Endometrium (tissue), 2 donors: ENCODE measurements around the gene DRD4.
"Not testable (repeated sequence)": the region's sequence is repeated elsewhere in the genome, so short reads cannot be mapped to it uniquely, and the experiment has no call there.

Source experiments
- FAIRE-seq: peaks from 2 replicates; lab custom pipeline; 2012; peaks lifted over from hg19 to GRCh38; lab: Jason Lieb, UNC
- donor health status: control.
- donor health status: control.

DRD4 gene

GRCh38 chr11:645536-645935 lies 8.5 kb downstream of the DRD4 start:
- no peak for FAIRE-seq

- no peak for FAIRE-seq
Observed at GRCh38 chr11:646214-646613, 9.1 kb downstream of the DRD4 start.

- not testable (repeated sequence) for FAIRE-seq
Observed at GRCh38 chr11:647672-648158, 10.6 kb downstream of the DRD4 start.

- FAIRE-seq: no peak
Observed at GRCh38 chr11:650482-650881, 13.4 kb downstream of the DRD4 start.

- not testable (repeated sequence) for FAIRE-seq
Observed at GRCh38 chr11:653136-653535, 16.1 kb downstream of the DRD4 start.

- no peak for FAIRE-seq
Observed at GRCh38 chr11:653837-654236, 16.8 kb downstream of the DRD4 start.

- FAIRE-seq: not testable (repeated sequence)
Observed at GRCh38 chr11:654444-654843, 17.4 kb downstream of the DRD4 start.

GRCh38 chr11:655036-655726 lies 18.1 kb downstream of the DRD4 start:
- FAIRE-seq: no peak

GRCh38 chr11:656426-656825 lies 19.4 kb downstream of the DRD4 start:
- no peak for FAIRE-seq

- no peak for FAIRE-seq
Observed at GRCh38 chr11:656866-657265, 19.8 kb downstream of the DRD4 start.

GRCh38 chr11:657691-658126 lies 20.6 kb downstream of the DRD4 start:
- no peak for FAIRE-seq

- no peak for FAIRE-seq
Observed at GRCh38 chr11:659532-660085, 22.5 kb downstream of the DRD4 start.

- FAIRE-seq: no peak
Observed at GRCh38 chr11:660281-660680, 23.2 kb downstream of the DRD4 start.

- no peak for FAIRE-seq
Observed at GRCh38 chr11:660681-661444, 23.8 kb downstream of the DRD4 start.

- FAIRE-seq: no peak
Observed at GRCh38 chr11:662689-663274, 25.7 kb downstream of the DRD4 start.

GRCh38 chr11:665062-665703 lies 28.1 kb downstream of the DRD4 start:
- no peak for FAIRE-seq

- FAIRE-seq: no peak
Observed at GRCh38 chr11:665704-666281, 28.7 kb downstream of the DRD4 start.

GRCh38 chr11:673866-674265 lies 36.8 kb downstream of the DRD4 start:
- FAIRE-seq: no peak

GRCh38 chr11:674406-674805 lies 37.3 kb downstream of the DRD4 start:
- FAIRE-seq: no peak

- no peak for FAIRE-seq
Observed at GRCh38 chr11:678297-678696, 41.2 kb downstream of the DRD4 start.

- no peak for FAIRE-seq
Observed at GRCh38 chr11:679271-680207, 42.5 kb downstream of the DRD4 start.
